ENCODE measurements around the gene OR4L1. TPM values are rescaled to one million over a fixed set of nuclear protein-coding genes. Genes with fewer than 3 reads are reported as not detected.

Gene OR4L1, protein sequence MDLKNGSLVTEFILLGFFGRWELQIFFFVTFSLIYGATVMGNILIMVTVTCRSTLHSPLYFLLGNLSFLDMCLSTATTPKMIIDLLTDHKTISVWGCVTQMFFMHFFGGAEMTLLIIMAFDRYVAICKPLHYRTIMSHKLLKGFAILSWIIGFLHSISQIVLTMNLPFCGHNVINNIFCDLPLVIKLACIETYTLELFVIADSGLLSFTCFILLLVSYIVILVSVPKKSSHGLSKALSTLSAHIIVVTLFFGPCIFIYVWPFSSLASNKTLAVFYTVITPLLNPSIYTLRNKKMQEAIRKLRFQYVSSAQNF
- not detected for total RNA-seq (ENCODE audit: unreplicated experiment)
- long read RNA-seq: 0 reads

DNA sequence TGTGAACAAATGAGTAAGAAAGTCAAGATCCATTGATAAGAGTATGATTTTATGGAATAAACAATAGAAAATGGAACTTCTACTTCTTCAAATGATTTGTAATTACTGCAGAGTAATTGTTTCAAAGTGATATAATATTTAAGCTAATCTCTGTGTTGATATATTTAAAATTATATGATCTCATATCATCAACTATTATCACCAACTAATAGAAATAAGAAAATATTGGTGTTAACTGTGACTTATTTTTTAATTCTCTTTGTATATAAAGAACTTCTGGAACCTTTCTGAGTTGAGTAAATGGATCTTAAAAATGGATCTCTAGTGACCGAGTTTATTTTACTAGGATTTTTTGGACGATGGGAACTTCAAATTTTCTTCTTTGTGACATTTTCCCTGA lies at the start of gene OR4L1:
OR4L1 (plus strand) TSS at position 301 of the 400 bp plus-strand sequence; CDS start at position 301, 0 bp downstream.
- Mint-ChIP-seq H3K9me3 (ENCODE audit: unreplicated experiment) (peaks cover 18% of the 10 kb centered on the region), H3K4me3 (ENCODE audit: unreplicated experiment) (no peak within 1 kb of the TSS), H3K4me1 (ENCODE audit: unreplicated experiment) (no peaks in the 10 kb centered on the region), H3K36me3 (ENCODE audit: low read depth, unreplicated experiment) (peaks cover 6% of the 10 kb centered on the region), H3K27me3 (ENCODE audit: unreplicated experiment) (no peaks in the 10 kb centered on the region), H3K27ac (ENCODE audit: unreplicated experiment) (no peak within 1 kb of the TSS)
- no peak for DNase-seq (ENCODE audit: low spot score)
- TF ChIP-seq, protein P1, sequence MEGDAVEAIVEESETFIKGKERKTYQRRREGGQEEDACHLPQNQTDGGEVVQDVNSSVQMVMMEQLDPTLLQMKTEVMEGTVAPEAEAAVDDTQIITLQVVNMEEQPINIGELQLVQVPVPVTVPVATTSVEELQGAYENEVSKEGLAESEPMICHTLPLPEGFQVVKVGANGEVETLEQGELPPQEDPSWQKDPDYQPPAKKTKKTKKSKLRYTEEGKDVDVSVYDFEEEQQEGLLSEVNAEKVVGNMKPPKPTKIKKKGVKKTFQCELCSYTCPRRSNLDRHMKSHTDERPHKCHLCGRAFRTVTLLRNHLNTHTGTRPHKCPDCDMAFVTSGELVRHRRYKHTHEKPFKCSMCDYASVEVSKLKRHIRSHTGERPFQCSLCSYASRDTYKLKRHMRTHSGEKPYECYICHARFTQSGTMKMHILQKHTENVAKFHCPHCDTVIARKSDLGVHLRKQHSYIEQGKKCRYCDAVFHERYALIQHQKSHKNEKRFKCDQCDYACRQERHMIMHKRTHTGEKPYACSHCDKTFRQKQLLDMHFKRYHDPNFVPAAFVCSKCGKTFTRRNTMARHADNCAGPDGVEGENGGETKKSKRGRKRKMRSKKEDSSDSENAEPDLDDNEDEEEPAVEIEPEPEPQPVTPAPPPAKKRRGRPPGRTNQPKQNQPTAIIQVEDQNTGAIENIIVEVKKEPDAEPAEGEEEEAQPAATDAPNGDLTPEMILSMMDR (IDR thresholded peaks at IDR 0.05; ENCODE audit: unreplicated experiment): no peak

DNA sequence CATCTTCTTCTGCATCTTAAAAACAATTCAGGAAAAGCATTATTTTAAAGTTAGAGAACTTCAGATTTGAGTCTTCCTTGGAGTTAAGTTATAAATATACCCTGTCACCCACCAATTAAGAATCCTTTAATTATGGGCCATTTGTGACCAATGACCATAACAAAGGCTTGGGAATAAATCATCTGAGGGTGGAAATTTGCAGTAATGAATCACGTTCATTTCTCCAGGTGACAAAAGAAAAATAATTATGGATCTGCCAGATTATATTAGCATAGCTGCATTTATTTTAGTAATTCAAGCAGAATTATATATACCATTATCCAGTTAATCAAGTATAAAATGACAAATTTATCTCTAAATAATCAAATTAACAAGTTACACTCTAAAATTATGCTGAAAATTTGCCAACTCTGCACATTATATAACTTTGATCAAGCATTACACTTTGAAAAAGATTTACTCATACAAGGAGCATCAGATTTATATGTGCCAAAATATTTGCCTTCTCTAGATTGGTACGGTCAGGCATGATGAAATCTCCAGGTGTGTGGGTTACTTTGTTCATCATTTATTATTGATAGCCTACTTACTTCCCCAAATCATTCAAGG lies 40.5 kb upstream of the OR4L1 start, which contains the start of gene OR4K14:
OR4K14 (minus strand) TSS at position 51 of the 609 bp plus-strand sequence. CDS start 4,114 bp downstream, outside the sequence.
- Mint-ChIP-seq H3K36me3 (ENCODE audit: low read depth, unreplicated experiment) (peaks cover under 1% of the 10 kb centered on the region), H3K27ac (ENCODE audit: unreplicated experiment) (no peak within 1 kb of the TSS), H3K27me3 (ENCODE audit: unreplicated experiment) (peaks cover under 1% of the 10 kb centered on the region), H3K4me1 (ENCODE audit: unreplicated experiment) (no peaks in the 10 kb centered on the region), H3K9me3 (ENCODE audit: unreplicated experiment) (peaks cover 5% of the 10 kb centered on the region), H3K4me3 (ENCODE audit: unreplicated experiment) (no peak within 1 kb of the TSS)
- TF ChIP-seq, protein P1 (IDR thresholded peaks at IDR 0.05; ENCODE audit: unreplicated experiment): no peak
- no peak for DNase-seq (ENCODE audit: low spot score)

DNA sequence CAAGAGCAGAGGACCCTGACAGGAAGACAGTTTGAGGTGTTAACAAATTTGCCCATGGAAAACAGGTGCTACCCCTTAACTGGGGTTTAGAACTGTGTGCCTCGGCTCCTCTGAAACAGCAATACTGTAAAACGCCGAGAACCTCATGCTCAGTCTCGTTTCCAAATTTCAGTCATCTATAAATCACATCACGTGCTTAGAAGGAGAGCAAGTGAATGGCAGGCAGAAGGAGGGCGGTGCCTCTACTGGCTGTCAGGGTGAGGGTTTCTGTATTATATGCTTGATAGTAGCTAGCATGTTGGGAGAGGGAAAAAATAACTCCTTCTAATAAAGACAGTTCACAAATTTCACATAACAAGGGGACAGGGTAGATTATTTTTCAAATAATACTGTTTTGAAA lies 28.8 kb upstream of the OR4L1 start:
- H3K36me3 Mint-ChIP-seq (ENCODE audit: low read depth, unreplicated experiment): no peaks in the 10 kb centered on the region
- H3K9me3 Mint-ChIP-seq (ENCODE audit: unreplicated experiment): peaks cover 24% of the 10 kb centered on the region
- no peaks in the 10 kb centered on the region for H3K27me3 Mint-ChIP-seq (ENCODE audit: unreplicated experiment)
- H3K27ac Mint-ChIP-seq (ENCODE audit: unreplicated experiment): no peak overlapping the region
- no peaks in the 10 kb centered on the region for H3K4me1 Mint-ChIP-seq (ENCODE audit: unreplicated experiment)
- no peak overlapping the region for H3K4me3 Mint-ChIP-seq (ENCODE audit: unreplicated experiment)
- TF ChIP-seq, protein P1 (IDR thresholded peaks at IDR 0.05; ENCODE audit: unreplicated experiment): no peak
- DNase-seq (ENCODE audit: low spot score): no peak

DNA sequence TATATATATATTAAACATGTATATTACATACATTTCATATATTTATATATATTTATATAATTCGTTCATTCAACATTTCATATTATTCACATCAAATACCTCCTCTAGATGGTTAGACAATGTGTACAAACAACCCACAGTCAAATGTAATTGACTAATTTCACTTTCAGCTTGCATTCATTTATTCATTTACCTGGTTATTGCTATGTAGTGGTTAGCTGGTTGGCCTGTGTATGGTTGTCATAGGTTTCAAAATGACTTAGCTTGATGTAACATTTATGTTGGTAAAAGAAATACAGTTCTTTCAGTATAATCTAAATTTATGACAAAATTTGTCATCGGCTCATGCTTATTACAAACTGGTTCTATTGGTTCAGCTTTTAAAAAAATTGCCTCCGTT lies 24.4 kb upstream of the OR4L1 start:
- Mint-ChIP-seq H3K4me1 (ENCODE audit: unreplicated experiment) (no peaks in the 10 kb centered on the region), H3K27ac (ENCODE audit: unreplicated experiment) (no peak overlapping the region), H3K9me3 (ENCODE audit: unreplicated experiment) (peaks cover 19% of the 10 kb centered on the region), H3K36me3 (ENCODE audit: low read depth, unreplicated experiment) (no peaks in the 10 kb centered on the region), H3K27me3 (ENCODE audit: unreplicated experiment) (peaks cover 2% of the 10 kb centered on the region), H3K4me3 (ENCODE audit: unreplicated experiment) (no peak overlapping the region)
- TF ChIP-seq, protein P1 (IDR thresholded peaks at IDR 0.05; ENCODE audit: unreplicated experiment): no peak
- no peak for DNase-seq (ENCODE audit: low spot score)

DNA sequence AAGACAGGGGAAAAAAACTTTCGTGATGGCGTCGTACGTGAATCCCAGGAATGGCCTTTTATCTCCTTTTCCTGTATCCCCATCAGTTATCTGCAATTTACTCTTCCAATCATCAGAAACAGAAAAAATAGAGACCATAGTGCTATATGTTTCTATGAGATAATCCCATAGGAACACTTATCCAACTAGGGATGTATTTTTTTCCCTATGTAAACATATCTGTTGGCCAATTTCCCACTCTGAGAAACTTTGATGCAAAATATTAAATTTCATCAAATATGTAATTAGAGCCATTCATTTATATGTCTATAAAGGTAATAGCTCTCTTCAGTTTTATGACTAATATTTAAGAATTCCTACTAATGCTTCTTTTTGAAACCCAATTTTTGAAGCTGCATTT lies 23.9 kb upstream of the OR4L1 start, which contains the start of gene OR4K13:
OR4K13 (minus strand) TSS at position 101 of the 400 bp plus-strand sequence. CDS start 1,280 bp downstream, outside the sequence.
- H3K36me3 Mint-ChIP-seq (ENCODE audit: low read depth, unreplicated experiment): no peaks in the 10 kb centered on the region
- TF ChIP-seq, protein P1 (IDR thresholded peaks at IDR 0.05; ENCODE audit: unreplicated experiment): no peak
- H3K4me1 Mint-ChIP-seq (ENCODE audit: unreplicated experiment): no peaks in the 10 kb centered on the region
- DNase-seq (ENCODE audit: low spot score): no peak
- H3K9me3 Mint-ChIP-seq (ENCODE audit: unreplicated experiment): peaks cover 19% of the 10 kb centered on the region
- H3K4me3 Mint-ChIP-seq (ENCODE audit: unreplicated experiment): no peak within 1 kb of the TSS
- H3K27me3 Mint-ChIP-seq (ENCODE audit: unreplicated experiment): peaks cover 2% of the 10 kb centered on the region
- H3K27ac Mint-ChIP-seq (ENCODE audit: unreplicated experiment): no peak within 1 kb of the TSS

All from endothelial cell (in vitro differentiated cells).